ENCODE results near the gene SKAP1.
"Not testable (repeated sequence)": the region's sequence is repeated elsewhere in the genome, so short reads cannot be mapped to it uniquely, and the experiment has no call there.

The SKAP1 gene

GRCh38 chr17:48429638-48430586 lies at the start of gene SKAP1:
Gene SKAP1, minus strand, starts transcription at chr17:48430214.
- no peak for FAIRE-seq

- FAIRE-seq: no peak
Measured at GRCh38 chr17:48479014-48479402, 49.0 kb upstream of the SKAP1 start.

- no peak for FAIRE-seq
Measured at GRCh38 chr17:48478224-48479013, 48.4 kb upstream of the SKAP1 start.

- no peak for FAIRE-seq
Measured at GRCh38 chr17:48477221-48477620, 47.2 kb upstream of the SKAP1 start.

- FAIRE-seq: no peak
Measured at GRCh38 chr17:48472411-48473281, 42.6 kb upstream of the SKAP1 start.

GRCh38 chr17:48471817-48472410 lies 41.9 kb upstream of the SKAP1 start:
- no peak for FAIRE-seq

GRCh38 chr17:48470388-48471034 lies 40.5 kb upstream of the SKAP1 start:
- no peak for FAIRE-seq

GRCh38 chr17:48469227-48469626 lies 39.2 kb upstream of the SKAP1 start:
- FAIRE-seq: no peak

- no peak for FAIRE-seq
Measured at GRCh38 chr17:48468299-48468698, 38.3 kb upstream of the SKAP1 start.

GRCh38 chr17:48465884-48466283 lies 35.9 kb upstream of the SKAP1 start:
- FAIRE-seq: no peak

GRCh38 chr17:48463526-48463925 lies 33.5 kb upstream of the SKAP1 start:
- no peak for FAIRE-seq

GRCh38 chr17:48462946-48463345 lies 32.9 kb upstream of the SKAP1 start:
- FAIRE-seq: no peak

- no peak for FAIRE-seq
Measured at GRCh38 chr17:48460052-48460451, 30.0 kb upstream of the SKAP1 start.

GRCh38 chr17:48459070-48459844 lies 29.2 kb upstream of the SKAP1 start:
- FAIRE-seq: no peak

- no peak for FAIRE-seq
Measured at GRCh38 chr17:48457080-48457836, 27.2 kb upstream of the SKAP1 start.

GRCh38 chr17:48456589-48456988 lies 26.6 kb upstream of the SKAP1 start:
- no peak for FAIRE-seq

GRCh38 chr17:48455791-48456190 lies 25.8 kb upstream of the SKAP1 start:
- no peak for FAIRE-seq

GRCh38 chr17:48453447-48453846 lies 23.4 kb upstream of the SKAP1 start:
- no peak for FAIRE-seq

GRCh38 chr17:48451489-48451888 lies 21.5 kb upstream of the SKAP1 start:
- no peak for FAIRE-seq

- not testable (repeated sequence) for FAIRE-seq
Measured at GRCh38 chr17:48449335-48449734, 19.3 kb upstream of the SKAP1 start.
